Lung (tissue), 12 donors: ENCODE results near the gene PLEKHG4. TPM values are rescaled to one million over a fixed set of nuclear protein-coding genes. Genes with fewer than 3 reads are reported as not detected.

Experiments used
- ATAC-seq: fragments of 200-7000 bp; cut with Tn5 transposase; one replicate; pipeline ENCODE4 v1.9.1; 2020; ENCODE audit warnings: moderate number of reproducible peaks; ENCODE audit not compliant: insufficient read depth, low FRiP score
- DNase-seq, 3 donors: peaks; one replicate each; pipeline ENCODE4 v3.0.0-alpha.2; 2013 to 2017
- H3K27ac ChIP-seq, 2 donors: one replicate each; pipeline ENCODE4 v1.5.1; 2013; ENCODE audit warnings: mild to moderate bottlenecking in 2 of 2, moderate library complexity in 2 of 2, control low read depth in 1 of 2, inconsistent platforms in 1 of 2, low read depth in 1 of 2, low read length in 1 of 2
- H3K27me3 ChIP-seq, 3 donors: one replicate each; pipeline ENCODE4 v1.5.1; 2013; ENCODE audit warnings: low read length in 2 of 3; ENCODE audit not compliant: control insufficient read depth in 3 of 3, insufficient read depth in 3 of 3
- H3K36me3 ChIP-seq, 4 donors: one replicate each; pipeline ENCODE4 v1.5.1; 2013; ENCODE audit warnings: low read length in 4 of 4, mild to moderate bottlenecking in 1 of 4, moderate library complexity in 1 of 4; ENCODE audit not compliant: control insufficient read depth in 4 of 4, insufficient read depth in 4 of 4
- H3K4me1 ChIP-seq, 5 donors: one replicate each; pipeline ENCODE4 v1.5.1; 2013; ENCODE audit warnings: low read length in 5 of 5, mild to moderate bottlenecking in 2 of 5, moderate library complexity in 1 of 5; ENCODE audit not compliant: control insufficient read depth in 5 of 5, insufficient read depth in 5 of 5
- H3K4me3 ChIP-seq: one replicate; pipeline ENCODE4 v1.5.1; 2013; ENCODE audit warnings: mild to moderate bottlenecking, control low read depth, moderate library complexity
- H3K9ac ChIP-seq, 2 donors: one replicate each; pipeline ENCODE4 v1.5.1; 2013; ENCODE audit warnings: low read length in 2 of 2, control low read depth in 1 of 2; ENCODE audit not compliant: insufficient read depth in 1 of 2
- H3K9me3 ChIP-seq, 4 donors: one replicate each; pipeline ENCODE4 v1.5.1; 2013; ENCODE audit warnings: low read length in 3 of 4, mild to moderate bottlenecking in 1 of 4, moderate library complexity in 1 of 4; ENCODE audit not compliant: control insufficient read depth in 4 of 4, insufficient read depth in 3 of 4
- CTCF ChIP-seq: IDR thresholded peaks from 2 replicates; pipeline ENCODE4 v1.5.1; 2012; ENCODE audit warnings: mild to moderate bottlenecking; ENCODE audit errors: control extremely low read depth, extremely low read depth
- WGBS, 2 donors: extraction: QIAGEN DNeasy Blood & Tissue Kit; methylation state at CpG; one replicate each; pipeline ENCODE4 v1.1.7; 2013; 5-methylcytosine and 5-hydroxymethylcytosine counted together
- polyA plus RNA-seq, 2 donors: library from polyadenylated mRNA; stranded (reverse); fragments of 200-250 nt; gene quantifications; one replicate each; pipeline ENCODE4 v1.2.1, GENCODE V29; 2013
- total RNA-seq, 2 donors: library from RNA; depleted of rRNA in 1 of 2; stranded (reverse); fragments of >200 nt in 1 of 2; gene quantifications; one replicate each; pipeline ENCODE4 v1.2.1, GENCODE V29; 2014 to 2021
- donor health status: control.
- donor health status: control.
- donor health status: Bipolar disorder and iron deficiency.
- donor health status: healthy.
- donor health status: DM: yes; HTN: yes; CAD: no.

PLEKHG4 gene
- total and polyA plus RNA-seq, 4 donors: 9.0 to 26.9 (median 17.1) TPM

GRCh38 chr16:67310561-67310960 lies 31.2 kb downstream of the PLEKHG4 start:
- ATAC-seq: no peak
- Histone ChIP-seq H3K27ac (no peak overlapping the region), H3K9ac (no peak overlapping the region), H3K4me3 (no peak overlapping the region), H3K36me3 (no peaks in the 10 kb centered on the region), H3K4me1 (no peaks in the 10 kb centered on the region), H3K9me3 (no peaks in the 10 kb centered on the region), H3K27me3 (no peaks in the 10 kb centered on the region)
- DNase-seq: no peak
- no peak for TF ChIP-seq CTCF
- WGBS, 2 donors: 96 to 98% methylated on average over 3 of the region's 3 CpGs

GRCh38 chr16:67311607-67312488 lies 32.5 kb downstream of the PLEKHG4 start:
- no peaks in the 10 kb centered on the region for H3K4me1 ChIP-seq
- DNase-seq: peak in 2 of 3 donors; percentile 37 to 46
- WGBS, 2 donors: 46 to 77% methylated on average over 5 of the region's 5 CpGs
- H3K27me3 ChIP-seq: no peaks in the 10 kb centered on the region
- no peaks in the 10 kb centered on the region for H3K9me3 ChIP-seq
- H3K27ac ChIP-seq: peak overlapping the region in 1 of 2 donors; percentile 46
- TF ChIP-seq CTCF: no peak
- no peak overlapping the region for H3K4me3 ChIP-seq
- H3K36me3 ChIP-seq: no peaks in the 10 kb centered on the region
- ATAC-seq: peak; percentile 81
- H3K9ac ChIP-seq: no peak overlapping the region

- Histone ChIP-seq H3K4me1 (no peaks in the 10 kb centered on the region), H3K9me3 (no peaks in the 10 kb centered on the region), H3K36me3 (no peaks in the 10 kb centered on the region), H3K27ac (no peak overlapping the region), H3K27me3 (no peaks in the 10 kb centered on the region), H3K9ac (no peak overlapping the region), H3K4me3 (no peak overlapping the region)
- TF ChIP-seq CTCF: no peak
- ATAC-seq (no peak), DNase-seq (peak in 2 of 3 donors; percentile 37 to 38)
These were observed 33.4 kb downstream of the PLEKHG4 start for GRCh38 chr16:67312719-67313118.
